HG02623 (cell line): ENCODE results near the gene DGKB.

ENCODE experiments used
- ATAC-seq: cut with Tn5 transposase; IDR thresholded peaks from one replicate; pipeline ENCODE4 v1.9.1; 2021; ENCODE audit warnings: moderate library complexity; ENCODE audit not compliant: unreplicated experiment

Gene DGKB

DNA sequence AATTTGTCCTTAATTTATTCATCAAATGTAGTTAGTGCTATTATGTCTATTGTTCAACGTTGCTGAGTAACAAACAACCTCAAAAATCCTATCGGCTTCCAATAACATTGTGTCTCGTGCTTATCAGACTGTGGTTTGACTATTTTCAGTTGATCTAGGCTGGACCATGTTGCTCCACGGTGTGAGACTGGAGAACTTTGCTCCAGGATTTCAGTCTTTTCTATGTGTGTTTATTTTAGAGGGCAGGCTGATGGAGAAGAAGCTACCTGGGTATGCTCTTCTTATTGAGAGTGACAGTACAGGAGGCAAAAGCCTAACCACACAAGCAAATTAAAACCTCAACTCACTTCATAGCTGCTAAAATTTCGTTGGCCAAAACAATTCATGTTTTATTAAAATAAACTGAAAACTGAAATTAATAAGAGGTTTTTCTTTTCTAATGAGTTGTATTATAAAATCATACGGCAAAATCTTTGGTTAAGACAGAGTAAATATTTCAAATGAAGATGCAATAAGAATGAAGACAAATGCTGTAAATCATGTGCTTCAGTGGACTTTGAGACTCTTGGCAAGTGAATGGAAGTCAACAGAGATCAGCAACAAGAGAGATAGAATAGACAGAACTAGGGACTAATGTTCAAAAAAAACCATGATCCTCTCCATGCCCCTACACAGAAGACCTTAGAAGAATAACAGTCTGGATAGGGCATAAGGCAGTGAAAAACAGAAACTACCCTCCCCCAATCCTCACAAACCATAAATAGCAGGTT is 495.1 kb downstream of the DGKB start:
- ATAC-seq = no peak

DNA sequence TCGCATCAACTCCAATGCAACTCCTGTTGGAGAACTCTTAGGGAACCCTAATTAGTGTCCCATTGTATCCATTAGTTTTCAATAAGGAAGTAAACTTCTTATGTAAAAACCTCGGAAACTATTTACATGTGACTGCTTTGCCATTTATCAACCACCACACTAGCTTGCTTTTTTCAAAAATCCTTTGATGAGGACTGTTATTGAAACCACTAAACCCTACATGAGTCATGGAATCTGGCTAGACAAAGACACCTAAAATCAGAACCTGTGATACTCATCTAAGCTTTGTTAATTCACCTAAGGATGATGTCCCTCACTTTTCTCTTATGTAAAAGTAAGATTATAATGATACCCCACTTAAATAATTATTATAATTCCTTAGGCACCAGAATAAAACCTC is 499.0 kb downstream of the DGKB start:
- ATAC-seq = no peak

DNA sequence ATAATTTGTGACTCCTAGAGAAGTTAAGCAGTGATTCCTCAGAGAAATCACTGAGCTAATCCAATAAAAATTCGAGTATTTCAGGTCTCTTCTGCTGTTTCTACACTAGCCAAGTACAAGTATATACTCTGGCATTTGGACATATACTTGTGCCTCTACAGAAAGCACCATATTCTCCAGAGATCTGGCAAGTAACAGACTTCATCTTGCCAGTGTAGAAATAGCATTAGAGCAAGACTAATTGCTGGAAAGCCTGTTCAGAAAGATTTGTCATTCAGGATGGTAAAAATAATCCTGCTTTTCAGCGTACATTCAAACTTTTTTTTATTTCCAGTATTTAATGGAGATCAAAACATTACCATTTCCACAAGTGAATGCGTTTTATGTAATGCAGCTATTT is 502.3 kb downstream of the DGKB start:
- ATAC-seq = no peak

DNA sequence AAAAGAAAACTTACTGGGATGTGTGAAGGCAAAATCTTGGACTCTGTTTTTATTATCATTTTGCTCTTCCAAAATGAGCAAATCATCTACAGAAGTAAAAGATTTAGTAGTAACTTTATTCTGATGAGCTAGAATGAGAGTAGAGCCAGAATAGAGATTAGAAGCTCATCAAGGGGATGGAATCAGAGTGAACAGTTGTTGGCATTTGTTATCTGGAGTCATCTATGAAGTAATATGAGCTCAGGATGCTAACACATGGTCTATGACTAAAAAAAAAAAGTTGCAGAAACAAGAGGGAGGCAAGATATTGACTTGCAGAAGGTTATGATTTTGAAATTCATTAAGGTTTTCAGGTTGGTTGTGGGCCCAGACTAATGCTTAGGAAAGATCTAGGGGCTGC is 504.0 kb downstream of the DGKB start:
- ATAC-seq = no peak

DNA sequence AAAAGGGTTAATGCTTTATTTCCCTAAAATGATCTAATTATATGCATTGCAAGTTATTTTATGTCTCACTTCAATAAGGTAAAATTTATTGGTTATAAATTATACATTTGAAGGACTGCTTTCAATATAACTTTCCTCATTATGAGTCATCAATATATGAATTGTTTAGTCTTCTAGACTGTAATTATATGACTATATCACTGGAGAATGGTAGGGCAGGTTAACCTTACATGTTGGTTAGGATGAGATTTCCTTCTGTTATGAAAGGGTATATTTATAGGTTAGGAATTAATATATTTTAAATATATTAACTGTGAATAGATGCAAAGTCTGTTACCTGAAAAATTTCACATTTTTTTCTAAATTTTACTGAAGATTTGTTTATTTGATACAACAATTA is 506.7 kb downstream of the DGKB start:
- ATAC-seq = no peak

DNA sequence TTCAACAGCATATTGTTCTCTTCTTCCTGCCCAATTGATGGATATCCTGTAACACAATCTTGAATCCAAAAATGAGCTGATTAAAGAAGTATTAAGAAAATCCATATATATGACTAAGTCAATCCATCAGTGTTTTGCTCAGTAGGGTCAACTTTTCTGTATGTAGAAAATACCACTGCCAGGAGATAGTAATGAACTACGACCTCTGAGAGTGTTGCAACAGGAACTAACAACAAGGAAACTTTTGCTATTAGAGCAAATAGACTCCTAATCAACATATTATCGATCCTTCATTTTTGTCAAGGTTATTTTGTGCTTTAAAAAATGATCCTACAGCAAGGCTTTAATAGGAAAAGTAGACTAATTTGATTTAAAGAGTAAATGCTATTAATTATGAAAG is 507.8 kb downstream of the DGKB start:
- no peak for ATAC-seq

DNA sequence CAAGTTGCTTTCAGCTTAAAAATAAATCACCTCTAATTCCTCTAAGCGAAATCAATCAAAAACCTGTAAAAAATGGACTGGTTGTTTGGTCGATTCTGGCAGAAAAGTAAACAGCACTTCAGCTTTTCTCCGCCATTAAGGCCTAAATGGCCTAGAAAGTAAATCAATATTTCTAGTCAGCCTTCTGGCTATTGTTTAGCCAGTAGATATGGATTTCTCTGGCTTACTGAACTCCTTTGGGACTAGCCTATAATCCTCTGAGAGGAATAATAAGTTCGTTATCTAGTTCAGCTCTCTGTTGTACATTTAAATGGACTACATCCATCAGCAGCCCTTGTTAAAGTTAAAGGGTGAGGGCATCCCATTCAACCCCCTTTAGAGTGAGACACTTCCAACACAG is 513.0 kb downstream of the DGKB start:
- ATAC-seq = no peak

DNA sequence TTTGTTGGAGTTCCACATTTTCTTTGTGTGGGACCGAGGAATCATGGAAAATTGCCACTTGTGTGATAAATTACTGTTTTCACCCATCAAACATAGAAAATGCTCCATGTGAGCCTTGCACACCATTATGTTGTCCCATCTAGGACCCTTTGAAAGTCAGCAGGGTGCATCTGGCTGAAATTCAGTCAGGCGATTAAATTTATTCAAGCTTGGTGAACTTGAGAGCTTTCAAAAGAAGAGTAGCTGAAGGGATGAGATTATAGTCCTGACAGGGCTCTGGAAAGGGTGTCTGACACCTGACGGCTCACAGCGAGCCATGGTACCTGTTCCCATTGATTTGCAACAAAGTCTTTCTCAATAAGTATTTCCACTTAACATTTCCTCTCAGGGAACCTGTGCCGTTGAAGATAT is 513.4 kb downstream of the DGKB start:
- no peak for ATAC-seq

DNA sequence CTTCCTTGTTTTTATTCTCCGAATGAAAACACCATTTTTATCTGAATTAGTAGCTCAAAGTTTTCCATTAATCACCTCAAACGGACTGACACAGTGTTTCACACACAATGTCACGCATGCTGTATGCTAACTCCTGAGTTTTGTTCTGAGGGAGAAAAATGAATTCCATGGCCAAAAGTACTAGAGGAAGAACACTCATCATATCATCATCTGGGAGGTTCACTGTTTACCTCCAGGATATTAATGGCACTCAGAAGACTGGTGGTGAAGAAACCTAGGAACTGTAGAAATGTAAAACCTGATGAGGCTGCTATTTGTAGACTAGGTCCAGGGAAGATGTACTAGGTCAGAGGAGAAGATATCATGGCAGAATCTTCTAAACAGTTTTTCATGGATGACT is 517.5 kb downstream of the DGKB start:
- no peak for ATAC-seq

DNA sequence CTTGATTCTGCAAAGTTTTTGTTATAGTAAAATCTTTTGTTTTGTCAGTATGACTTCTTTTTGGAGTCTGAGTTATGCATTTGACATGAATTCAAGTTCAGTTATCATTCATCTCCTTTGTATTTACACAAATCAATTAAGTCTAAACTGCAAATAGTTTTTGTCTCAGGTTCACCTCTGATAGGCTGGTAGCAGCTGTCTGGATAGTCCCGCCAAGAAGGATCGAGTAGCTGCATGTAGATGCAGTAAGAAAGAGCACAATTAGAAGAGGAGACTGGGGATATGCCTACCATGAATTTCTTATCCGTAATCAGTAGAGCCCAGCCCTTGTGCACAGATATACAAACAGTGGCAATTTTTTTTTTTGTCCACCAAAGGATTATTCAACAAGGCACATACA is 520.6 kb downstream of the DGKB start:
- ATAC-seq = no peak

DNA sequence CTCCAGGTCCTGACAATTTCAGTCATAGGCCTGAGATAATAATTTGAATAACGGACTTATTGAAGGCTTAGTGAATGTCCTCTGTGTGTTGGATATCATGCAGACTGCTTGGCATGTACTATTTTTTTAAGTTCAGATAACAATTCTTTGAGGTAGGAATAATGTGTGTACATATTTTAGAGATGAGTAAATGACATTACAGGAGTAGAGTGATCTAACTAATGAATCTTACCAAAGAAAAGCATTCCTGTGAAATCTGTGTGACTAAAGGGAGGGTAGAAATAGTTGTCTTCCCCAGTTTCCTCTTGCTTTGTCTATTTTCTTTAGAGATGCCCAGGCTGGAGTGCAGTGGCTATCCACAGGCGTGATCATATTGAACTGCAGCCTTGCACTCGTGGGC is 521.2 kb downstream of the DGKB start:
- ATAC-seq = no peak

DNA sequence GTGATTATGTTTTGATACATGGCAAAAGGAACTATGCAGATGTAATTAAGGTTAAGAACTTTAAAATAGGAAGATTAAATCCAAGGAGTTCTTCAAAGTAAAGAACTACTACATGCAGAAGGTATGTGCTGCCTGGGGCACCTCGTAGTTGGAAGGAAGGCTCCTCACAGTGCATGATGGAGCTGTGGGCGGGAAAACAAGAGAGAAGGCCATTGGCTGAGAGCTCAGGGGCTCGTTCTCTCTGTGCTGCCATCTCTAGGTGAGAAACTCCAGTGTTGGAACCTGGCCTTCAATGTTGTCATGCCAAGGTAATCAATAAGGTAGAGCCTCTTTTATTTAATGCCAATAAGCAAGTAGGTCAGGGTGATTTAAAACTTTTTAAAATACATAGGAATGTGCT is 521.7 kb downstream of the DGKB start:
- no peak for ATAC-seq

DNA sequence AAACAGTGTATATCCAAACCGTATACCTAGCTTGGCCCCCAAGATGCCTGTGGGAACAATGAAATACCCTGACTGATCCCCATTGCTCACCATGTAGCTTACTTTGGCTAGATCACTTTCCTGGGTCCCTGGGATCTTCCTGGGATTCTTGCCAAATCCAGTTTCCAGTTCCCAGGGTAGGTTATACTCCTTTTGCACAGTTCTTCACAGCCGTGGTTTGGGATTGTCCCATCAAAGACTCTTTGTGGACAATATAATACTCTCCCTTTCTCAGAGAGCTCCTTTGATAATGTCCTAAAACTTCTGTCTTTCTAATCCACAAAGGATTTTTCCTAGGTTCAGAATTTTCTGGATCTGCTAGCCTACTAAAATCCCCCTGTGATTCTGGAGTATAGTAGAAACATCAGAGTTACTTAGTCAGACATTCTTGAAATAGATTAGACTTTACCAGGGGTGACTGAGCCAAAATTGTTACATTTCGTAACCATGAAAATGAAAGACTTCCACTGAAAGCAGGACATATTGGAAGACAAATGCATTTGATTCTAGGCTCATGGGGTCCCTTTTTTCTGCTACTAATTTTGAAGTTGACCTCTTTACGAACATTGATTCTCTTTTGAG is 524.8 kb downstream of the DGKB start:
- ATAC-seq = no peak

DNA sequence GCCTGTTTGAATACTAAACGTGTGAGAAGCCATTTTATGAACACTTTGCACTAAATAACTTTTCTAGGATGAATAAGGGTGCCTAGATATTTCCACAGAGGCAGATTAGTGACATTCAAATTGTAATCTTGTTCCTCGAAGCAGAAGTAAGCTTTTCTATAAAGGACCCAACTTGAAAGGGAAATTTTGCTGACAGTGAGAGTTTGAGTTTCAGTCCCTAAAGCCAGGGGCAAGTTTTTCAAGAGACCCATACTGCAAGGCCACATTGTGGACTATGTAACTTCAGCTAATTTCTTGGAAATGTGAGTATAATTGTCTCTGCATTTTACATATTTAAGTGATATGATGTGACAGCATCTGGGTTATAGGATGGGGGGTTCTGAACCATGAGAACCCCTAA is 525.8 kb downstream of the DGKB start:
- no peak for ATAC-seq

DNA sequence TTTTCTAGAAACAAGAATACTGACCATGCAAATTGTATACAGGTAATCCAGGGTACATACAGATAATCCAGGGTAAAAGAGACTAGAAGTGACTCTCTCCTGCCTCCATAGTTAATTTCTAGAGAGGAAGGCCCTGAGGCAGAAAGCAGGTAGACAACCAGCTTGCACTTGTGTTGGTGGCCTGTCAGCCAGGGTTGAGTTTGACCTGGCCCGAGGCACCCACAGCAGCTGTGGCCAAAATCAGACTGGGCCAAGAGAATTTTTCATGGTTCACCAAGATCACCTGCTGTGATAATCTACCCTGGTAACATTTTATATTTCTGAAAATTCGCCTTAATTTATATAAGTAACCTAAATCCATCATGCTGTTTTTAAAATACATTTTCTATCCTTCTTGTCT is 526.6 kb downstream of the DGKB start:
- no peak for ATAC-seq

DNA sequence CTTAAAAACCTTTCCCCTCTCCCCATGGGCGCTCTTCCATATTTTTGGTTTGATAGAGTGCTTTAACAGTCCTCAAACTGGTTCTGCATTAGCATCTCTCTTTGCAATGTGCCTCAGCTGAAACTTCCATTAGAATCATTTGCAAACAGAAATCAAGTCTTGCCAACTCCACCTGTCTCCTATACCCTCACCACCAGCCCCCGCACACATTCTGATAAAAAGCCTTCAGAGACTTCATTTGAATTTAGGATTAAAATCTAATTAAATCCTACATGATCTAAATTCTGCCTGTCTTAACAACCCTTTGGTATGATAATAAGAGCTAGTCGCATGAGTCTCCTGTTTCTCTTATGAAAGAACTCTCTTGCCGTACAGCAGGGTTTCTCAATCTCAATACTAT is 528.2 kb downstream of the DGKB start:
- no peak for ATAC-seq

DNA sequence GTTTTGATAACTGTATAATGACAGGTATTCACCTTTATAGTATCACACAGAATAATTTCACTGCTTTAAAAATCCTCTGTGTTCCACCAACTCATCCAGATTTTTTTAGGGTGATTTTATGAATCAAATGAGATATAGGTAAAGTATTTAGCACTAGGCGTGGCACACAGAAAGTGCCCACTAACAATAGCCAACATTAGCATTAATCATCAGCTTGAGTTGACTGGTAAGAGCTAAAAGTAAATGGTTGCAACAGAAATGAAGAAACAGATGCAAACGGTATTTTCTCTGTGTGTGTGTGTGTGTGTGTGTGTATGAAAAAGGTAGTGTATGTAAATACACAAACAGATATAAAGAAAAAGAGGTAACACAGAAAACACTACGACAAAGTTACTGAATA is 534.3 kb downstream of the DGKB start:
- no peak for ATAC-seq

DNA sequence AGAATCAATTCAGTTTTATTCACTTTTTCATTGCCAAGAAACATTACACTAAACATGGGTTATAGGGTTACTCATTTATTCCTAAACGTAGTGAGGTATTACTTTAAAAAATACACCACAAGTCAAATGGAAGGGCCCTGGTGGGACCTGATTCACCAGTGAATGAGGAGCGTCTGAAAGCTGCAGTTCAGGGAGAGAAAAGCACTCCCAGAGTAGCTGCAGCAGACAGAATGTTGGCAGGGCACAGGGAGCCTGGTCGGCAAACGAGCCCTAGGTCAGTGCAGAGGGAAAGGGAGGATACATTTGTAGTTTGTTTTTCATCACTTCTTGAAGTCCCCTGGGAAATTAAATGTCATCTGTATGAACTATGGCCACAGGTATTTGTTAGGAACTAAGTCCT is 551.4 kb downstream of the DGKB start:
- no peak for ATAC-seq

DNA sequence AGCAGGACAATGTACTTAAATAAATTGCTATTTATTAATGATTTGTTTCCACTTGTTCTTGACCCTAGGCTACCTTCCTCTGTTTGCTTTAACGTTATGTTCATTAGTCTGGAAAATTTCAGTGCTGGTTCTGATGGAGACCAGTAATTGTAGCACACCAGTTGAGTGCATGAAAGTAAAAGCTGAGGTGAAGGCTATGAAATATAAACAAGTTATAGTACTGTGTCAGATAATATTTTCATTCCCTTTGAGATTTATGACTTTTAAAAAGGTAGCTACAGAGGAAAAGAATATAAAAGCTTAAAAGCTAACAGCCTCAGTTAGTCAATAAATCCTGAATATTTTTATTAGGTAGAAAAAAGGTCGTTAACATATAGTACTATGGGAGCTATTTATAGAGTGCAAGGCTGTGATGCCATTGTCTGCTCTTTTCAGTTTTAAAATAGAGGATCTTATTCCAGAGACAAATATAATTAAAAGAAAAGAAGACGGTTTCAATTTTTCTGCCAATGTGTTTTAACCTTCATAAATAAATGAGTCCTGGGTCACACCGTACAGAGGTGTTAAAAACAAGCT is 561.3 kb downstream of the DGKB start:
- no peak for ATAC-seq

DNA sequence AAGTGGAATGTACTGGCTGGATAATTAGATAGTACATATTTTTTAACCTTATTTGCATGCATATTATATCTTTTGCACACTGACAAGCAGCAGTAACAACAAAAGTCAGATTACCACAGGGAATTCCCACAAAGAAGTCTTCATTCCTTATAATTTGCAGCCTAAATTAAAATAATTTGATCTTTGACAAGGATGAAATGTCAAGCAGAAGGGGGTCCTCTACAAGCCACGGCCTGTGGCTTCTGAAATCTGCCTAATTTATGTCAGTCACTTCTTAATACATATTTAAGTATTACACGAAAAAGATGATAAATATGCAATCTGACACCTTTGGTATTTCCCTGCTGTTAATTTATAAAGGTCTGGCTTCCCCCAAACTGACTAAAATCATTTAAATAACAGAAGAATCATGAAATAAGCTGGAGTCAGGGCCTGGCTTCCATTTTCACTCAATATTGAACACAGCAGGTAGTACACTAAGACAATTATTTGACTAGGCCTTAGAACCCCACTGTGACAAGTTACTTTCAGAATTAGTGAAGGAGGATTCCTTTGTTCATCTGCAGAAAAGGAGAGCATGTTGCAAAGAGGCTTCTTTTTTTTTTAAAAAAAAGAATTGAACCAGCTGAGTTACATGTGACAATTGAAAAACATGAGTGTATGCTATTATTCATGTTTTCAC is 562.0 kb downstream of the DGKB start:
- no peak for ATAC-seq

DNA sequence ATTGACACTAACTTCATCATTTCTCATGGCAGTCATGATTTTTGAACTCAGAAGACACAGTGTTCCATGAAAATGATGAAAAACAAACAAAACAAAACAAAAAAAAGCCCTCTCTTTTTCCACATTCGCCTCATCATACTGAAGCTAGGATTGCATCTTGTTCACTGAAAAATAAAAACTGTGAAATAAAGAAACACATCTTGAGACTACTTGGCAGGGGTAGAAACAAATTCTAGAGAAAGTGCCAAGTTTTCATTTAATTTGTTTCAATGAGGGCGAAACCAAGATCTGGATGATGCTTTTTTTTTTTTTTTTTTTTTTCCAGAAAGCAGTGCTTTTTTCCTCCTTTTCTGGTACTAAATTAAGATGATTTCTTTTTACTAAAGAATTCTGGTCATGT is 562.7 kb downstream of the DGKB start:
- no peak for ATAC-seq

DNA sequence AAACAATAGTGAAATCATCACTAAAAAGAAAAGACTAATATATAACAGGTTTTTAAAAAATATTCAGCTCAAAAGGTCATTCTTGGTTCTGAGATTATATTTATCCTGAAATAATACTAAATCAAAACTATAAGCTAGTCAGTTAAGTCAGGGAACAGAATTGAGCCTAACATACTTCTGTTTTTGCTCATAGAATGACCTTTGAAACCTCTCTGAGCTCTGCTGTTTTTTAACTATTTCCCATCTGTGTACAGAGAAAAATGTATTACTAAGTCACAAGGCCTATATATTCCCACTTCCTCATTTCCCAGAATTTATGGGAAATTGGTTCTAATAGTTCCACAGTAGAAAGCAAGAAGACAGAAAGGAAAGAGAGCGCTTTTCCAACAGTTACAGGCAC is 566.3 kb downstream of the DGKB start:
- ATAC-seq = no peak
